ENCODE measurements around the gene SNRNP200.

SNRNP200 gene

DNA sequence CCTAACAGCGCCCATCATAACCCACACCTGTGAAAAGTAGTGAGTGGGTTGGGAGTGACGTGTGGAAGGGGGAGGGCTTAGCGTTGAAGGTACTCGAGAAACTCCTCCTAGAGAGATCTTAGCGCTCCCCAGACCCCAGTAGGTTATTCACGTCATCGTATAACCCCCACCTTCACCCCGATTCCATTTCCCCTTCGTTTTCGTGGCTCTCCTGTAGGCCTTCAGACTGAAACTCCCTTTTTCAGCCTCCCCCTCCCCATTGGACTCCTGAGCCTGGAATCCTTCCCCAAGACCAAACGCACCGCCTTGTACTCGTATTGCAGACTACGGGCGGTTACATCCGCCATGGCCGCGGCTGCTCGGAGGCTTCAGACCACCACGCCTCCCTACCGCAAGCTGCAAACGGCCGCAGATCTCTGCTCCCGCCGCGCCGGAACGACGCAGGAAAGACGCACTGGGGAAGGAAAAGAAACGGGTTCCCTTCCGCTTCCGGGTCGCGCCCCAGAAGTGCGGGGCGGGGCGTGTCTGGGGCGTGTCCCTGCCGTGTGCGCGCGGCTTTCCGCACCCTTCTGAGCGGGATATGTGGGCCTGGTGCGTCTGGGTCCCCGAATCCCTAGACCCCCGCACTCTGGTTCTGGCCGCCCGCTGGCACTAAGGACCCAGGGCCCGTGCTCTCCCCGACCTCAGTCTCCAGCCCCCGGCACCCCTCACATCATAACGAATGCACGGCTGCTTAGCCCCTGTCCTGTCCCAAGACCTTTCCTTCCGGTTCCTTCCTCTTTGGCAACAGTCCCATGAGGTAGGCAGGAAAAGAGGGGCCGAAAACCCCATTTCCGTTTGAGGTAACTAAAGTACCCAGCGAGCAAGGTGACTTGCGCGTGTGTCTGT is at the start of gene SNRNP200:
SNRNP200 (minus strand) TSS at position 456 of the 888 bp plus-strand sequence; CDS start at position 347, 109 bp downstream.
- DNase-seq = peak; percentile 92 to 93

DNA sequence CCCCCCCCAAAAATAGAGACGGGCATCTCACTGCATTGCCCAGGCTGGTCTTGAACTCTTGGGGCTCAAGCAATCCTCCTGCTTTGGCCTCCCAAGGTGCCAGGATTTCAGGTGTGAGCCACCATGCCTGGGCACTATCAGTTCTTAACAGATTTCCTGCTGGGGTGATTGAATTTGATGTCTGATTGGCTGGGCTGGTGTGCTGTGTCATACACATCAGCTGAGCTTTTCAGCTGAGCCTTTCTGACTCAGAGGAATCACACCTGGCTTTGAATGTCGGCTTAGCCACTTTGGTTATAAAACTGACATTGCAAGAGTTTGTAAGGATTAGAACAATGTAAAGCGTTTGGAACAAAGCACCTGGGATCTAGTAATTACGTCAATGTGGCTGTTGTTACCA is 49.1 kb upstream of the SNRNP200 start:
- no peak for DNase-seq

- no peak for DNase-seq
Observed at GRCh38 chr2:96353606-96354101, 48.3 kb upstream of the SNRNP200 start.

- DNase-seq = no peak
Observed at GRCh38 chr2:96353032-96353561, 47.8 kb upstream of the SNRNP200 start.

DNA sequence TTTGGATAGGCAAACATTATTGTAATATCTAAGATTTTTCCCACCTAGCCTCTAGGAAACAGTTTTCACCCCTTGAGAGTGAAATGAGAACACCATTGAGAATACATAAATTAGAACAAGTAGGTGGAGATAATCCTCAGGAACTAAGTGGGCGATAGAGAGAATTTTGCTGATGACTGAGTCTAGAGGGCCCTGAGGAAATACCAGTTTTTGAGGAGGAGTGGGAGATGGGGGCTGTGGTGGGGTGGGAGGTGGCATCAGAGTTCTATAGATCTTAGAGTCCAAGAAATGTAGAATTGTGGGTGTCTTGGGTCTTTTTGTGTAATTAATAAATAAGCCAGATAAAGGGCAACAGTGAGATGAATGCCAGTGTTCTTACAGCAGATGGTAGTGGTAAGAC is 42.0 kb upstream of the SNRNP200 start:
- DNase-seq = no peak

DNA sequence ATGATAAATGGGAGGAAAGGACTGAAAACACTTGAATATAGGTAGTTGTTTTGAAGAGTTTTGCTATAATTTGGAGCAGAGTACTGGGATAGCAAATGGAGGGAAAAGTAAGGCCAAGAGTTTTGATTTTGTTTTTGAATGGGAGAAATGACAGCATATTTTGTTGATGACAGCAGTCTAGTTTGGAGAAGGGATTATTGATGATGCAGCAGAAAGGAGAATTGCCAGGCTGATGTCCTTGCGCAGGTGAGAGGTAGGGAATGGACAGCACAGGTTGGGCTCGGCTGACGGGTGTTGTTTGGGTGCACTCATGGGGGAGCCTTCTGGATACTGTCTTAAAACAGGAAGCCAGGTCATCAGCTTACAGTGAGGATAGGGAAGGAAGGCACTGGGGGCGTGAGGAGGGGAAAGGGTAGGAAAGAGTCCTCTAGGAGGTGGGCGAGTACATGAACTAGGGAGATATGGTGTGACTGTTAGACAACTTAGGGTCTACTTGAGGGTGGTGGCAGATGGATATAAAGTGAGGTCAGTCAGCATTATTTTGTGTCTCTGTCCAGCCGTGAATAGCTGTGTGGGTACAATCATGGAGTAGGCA is 40.6 kb upstream of the SNRNP200 start:
- DNase-seq = no peak

DNA sequence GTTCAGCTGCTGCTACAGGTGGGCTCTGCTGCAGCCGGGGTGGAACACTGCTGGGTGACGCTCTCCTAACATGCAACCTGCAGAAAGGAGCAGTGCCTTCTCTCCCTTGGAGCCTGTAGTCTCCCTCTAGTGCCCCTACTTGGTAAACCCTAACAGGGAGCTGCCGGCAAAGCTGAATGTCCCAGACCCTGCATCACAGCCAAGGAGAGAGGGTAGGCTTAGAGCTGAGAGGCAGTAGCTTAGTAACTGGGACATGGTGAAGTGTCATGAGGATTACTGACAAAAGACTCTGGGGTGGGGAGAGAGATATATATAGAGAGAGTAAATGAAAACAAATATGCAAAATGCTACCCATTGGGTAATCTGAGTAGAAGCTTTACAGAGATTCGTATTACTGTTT is 40.1 kb upstream of the SNRNP200 start:
- DNase-seq = peak; percentile 47 to 48

GRCh38 chr2:96344011-96344410 is 38.7 kb upstream of the SNRNP200 start:
- DNase-seq = peak; percentile 69 to 71

DNA sequence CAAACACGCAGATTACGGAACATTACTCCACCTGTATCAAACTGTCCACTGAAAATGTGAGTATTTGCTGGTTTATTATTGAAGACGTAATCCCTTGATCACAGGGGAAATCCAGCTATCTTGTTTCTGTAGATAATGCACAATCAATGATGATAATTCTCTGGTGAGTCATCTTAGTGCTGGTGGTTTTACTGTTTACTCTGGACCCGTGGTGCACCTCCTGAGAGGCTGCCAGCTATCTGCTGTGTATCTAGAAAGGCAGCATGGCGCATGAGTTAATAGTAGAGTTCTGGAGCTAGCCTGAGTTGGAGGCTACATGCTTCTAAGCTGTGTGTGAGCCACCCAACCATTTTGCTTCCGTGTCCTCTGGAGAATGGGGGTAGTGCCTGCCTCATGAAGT is 36.7 kb upstream of the SNRNP200 start:
- no peak for DNase-seq

DNA sequence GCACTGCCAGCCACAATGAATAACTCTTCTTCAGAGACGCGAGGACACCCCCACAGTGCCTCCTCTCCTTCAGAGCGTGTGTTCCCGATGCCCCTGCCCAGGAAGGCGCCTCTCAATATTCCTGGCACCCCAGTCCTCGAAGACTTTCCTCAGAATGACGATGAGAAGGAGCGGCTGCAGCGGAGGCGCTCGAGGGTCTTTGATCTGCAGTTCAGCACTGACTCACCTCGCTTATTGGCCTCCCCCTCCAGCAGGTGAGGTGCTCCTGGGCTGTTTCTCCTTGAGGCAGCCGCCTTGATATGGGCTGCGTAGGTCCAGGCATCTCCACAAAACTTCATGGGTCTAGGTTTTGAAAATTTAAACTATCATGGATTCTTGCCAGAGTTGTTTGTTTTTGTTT is 36.3 kb upstream of the SNRNP200 start:
- no peak for DNase-seq

DNA sequence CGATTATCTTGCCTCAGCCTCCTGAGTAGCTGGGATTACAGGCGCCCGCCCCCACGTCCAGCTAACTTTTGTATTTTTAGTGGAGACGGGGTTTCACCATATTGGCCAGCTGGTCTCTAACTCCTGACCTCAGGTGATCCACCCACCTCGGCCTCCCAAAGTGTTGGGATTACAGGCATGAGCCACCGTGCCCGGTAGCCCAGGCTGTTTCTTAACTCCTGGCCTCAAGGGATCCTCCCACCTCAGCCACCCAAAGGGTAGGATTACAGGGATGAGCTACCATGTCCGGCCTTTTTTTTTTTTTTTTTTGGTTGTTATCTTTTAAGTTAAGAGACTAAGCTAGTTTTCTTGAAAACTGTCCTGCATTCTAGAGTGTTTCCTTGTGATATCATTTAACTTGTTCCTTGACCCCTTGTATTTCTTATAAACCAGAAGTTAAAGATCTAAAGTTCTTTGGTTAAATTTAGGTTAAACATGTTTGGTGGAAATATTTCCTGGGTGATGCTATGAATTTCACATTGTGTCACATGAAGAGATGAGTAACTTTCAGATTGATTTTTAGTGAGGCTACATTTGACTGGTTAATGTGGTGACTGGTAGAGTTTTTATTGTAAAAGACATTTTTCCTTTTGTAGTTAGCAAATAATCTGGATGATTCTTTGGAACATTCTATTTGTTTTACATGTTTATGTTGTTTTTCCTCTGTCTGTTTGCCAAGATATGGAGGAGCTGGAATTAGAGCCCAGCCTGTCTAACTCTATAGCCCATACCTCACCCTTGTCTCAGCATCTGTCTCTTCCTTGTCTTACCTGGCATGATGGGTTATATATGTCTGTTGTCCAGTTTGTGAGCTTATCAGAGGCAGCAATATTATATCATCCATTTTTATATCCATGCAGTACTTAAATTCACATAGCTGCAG is 35.4 kb upstream of the SNRNP200 start:
- no peak for DNase-seq

DNA sequence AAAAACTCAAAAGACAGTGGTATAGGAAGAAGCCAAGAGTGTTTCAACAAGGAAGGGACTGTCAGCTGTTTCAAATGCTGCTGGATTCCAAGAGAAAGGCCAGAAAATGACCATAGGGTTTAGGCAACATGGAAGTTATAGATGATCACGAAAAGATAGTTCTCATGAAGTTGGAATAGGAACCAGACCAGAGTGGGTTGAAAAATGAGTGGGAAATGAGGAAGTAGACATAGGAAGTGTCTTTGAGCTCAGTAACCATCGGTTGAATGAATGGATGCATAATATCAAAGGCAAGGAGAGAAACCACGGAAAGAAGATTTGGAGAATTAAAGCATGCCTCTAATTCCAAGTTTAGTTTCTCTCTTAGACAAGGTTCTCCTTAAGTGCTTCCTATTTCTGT is 31.5 kb upstream of the SNRNP200 start:
- peak; percentile 71 to 75 for DNase-seq

DNA sequence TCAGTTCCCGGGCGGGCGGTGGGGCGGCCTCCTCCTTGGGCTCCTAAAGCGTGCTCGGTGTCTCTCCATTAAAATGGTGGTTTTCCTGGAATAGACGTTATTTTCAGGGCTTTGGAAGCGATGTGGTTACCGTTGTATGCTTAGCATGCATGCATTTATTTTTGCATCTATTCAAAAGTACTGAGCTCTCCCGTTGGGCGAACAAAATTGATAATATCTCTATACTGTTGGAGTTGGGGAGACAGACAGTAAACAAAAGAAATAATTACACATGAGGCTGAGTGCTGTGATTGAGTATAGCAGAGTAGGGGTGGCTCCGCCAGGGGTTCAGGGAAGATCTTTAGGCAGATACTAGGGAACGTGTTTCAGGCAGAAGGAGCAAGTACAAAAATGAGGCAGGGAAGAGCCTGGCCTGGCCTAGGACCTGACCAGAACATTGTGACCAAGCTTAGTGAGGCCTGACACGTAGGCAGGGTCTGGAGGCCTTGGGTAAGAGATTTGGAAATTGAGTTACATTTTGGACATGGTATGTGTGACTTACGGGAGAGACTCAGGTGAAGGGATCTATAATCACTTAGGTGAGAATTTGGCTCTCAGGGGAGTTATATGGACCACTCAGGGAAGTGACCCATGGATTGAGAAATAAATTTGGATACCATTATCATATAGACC is 30.9 kb upstream of the SNRNP200 start:
- peak; percentile 18 to 38 for DNase-seq

DNA sequence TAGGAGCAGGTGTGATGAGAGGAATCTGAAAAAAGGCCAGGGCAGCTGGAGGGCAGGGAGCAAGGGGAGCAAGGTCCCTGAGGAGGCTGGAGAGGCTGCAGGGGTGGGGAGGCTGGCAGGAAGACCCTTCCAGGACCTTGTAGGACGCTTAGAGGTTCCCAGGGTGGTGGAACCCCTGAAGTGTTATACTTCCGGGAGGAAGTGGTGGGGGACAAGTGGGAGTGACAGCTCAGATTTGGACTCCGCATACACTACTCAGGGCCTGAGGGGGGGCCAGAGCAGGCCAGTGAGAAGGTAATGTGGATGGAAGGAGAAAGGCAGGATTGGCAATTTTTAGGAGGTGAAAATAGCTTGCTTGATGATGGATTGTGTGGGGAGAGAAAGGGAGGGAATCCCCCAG is 28.4 kb upstream of the SNRNP200 start:
- no peak for DNase-seq

DNA sequence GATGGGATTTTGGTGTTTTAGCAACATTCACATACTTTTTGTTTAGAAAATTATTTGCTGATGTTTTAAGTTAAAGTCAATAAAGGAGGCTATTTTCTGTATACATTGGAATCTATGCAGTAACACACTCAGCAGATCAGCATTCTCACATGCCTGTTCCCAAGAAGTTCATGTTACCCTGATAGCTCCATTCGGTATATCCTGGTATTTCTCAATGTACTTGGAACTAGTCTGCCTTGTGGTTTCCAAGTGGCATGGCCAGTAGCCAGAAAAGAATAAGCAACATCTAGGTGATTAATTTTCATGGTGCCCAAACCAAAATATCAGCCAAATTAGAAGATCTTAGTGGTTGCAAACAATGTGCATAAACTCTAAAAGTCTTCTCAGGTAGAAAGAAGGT is 25.1 kb upstream of the SNRNP200 start:
- DNase-seq = no peak

DNA sequence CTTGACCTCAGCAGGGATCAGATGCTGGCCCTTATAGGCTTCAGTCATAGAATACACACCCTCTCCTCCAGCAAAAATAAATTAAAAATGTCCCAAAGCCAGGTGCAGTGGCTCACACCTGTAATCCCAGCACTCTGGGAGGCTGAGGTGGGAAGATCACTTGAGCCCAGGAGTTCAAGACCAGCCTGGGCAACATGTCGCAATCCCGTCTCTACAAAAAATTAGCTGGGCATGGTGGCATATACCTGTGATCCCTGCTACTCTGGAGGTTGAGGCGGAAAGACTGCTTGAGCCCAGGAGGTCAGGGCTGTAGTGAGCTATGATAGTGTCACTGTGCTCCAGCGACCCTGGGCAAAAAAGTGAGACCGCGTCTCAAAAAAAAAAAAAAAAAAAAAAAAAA is 24.5 kb upstream of the SNRNP200 start:
- DNase-seq = no peak

- DNase-seq = no peak
Observed at GRCh38 chr2:96329456-96329855, 24.1 kb upstream of the SNRNP200 start.

GRCh38 chr2:96326990-96327820 is 21.9 kb upstream of the SNRNP200 start:
- DNase-seq = no peak

DNA sequence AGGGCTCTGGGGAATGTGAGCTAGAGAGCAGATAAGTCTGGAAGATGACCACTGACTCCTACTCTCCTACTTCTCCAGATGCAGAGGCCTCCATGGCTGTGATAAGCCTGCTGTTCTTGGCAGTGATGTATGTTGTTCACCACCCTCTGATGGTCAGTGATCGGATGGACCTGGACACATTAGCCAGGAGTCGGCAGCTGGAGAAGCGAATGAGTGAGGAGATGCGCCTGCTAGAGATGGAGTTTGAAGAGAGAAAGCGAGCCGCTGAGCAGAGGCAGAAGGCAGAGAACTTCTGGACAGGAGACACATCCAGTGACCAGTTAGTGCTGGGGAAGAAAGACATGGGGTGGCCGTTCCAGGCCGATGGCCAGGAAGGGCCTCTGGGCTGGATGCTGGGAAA is 21.2 kb upstream of the SNRNP200 start:
- no peak for DNase-seq

- peak; percentile 22 to 30 for DNase-seq
Observed at GRCh38 chr2:96325884-96326255, 20.5 kb upstream of the SNRNP200 start.

Data from Kasumi-1 (cell line).